Measurements from ENCODE around the gene SRPK1. TPM values are rescaled to one million over a fixed set of nuclear protein-coding genes. Genes with fewer than 3 reads are reported as not detected.
A peak's percentile ranks its signal among the peaks of the same experiment; 100 is the strongest.

SRPK1 gene
- total and polyA plus RNA-seq, 2 of the 8 experiments (the other 6 are each of a cell fraction or from before 2014, with no cell fraction given) = 25.7 to 116 TPM

DNA sequence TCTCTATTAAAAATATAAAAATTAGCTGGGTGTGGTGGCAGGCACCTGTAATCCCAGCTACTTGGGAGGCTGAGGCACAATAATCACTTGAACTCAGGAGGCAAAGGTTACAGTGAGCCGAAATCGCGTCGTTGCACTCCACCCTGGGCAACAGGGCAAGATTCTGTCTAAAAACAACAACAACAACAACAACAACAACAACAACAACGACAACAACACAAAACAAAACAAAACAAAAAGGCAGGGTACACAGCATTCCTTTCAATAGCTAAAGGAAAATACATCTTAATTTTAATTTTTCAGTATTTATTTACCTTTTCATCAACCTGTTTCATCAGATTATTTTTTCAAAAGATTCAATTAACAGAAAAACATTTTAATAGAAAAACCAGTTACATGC lies 28.4 kb downstream of the SRPK1 start:
- no peak overlapping the region for H2BK20ac ChIP-seq (ENCODE audit: low read length)
- no peak overlapping the region for H4K8ac ChIP-seq (ENCODE audit: extremely low read depth, insufficient read depth, low read length)
- H3K27ac ChIP-seq (ENCODE audit: low read depth, low read length) = no peak overlapping the region
- WGBS, 2 experiments (ENCODE audit: extremely low coverage in 1 of 2, insufficient coverage in 1 of 2, insufficient read length in 1 of 2, insufficient replicate concordance in 2 of 2, low coverage in 1 of 2, low lambda C conversion rate in 2 of 2, missing lambda C conversion rate in 1 of 2) = 84% methylated on average over 5 of the region's 5 CpGs; no CpG with 5 or more reads in 1 of the 2 experiments
- H3K4ac ChIP-seq (replicated peaks; ENCODE audit: insufficient read length, low read depth, low read length) = no peak overlapping the region
- H4K20me1 ChIP-seq (replicated peaks in 1 of 2; ENCODE audit: control insufficient read depth in 1 of 2, insufficient read depth in 2 of 2, low read length in 2 of 2) = peaks cover 7 to 8% of the 10 kb centered on the region in 2 experiments
- no peak overlapping the region for H2AFZ ChIP-seq (ENCODE audit: low read length)
- H4K91ac ChIP-seq (replicated peaks; ENCODE audit: insufficient read length, low read length) = no peak overlapping the region
- H3K9ac ChIP-seq (replicated peaks in 1 of 4; ENCODE audit: extremely low read depth in 1 of 4, low read depth in 3 of 4, low read length in 3 of 4) = no peak overlapping the region
- H2BK120ac ChIP-seq (replicated peaks; ENCODE audit: low read depth, low read length) = no peak overlapping the region
- peaks cover 2 to 20% (median 13%) of the 10 kb centered on the region in 4 experiments; a peak in 4 of 8 replicates for H3K36me3 ChIP-seq (ENCODE audit: control insufficient read depth in 2 of 4, insufficient read depth in 4 of 4, low read length in 3 of 4)
- CTCF ChIA-PET (ENCODE audit: partially characterized antibody) = interaction anchor here (0.7 to 1.0 kb wide), 2 partner anchors 13 to 63 kb away, joined by 3 read pairs; no protein-coding TSS in a partner anchor
- H2BK12ac ChIP-seq (ENCODE audit: low read depth, low read length) = no peak overlapping the region
- no peak overlapping the region for H3K14ac ChIP-seq (ENCODE audit: insufficient read length)
- no peak overlapping the region for H2BK15ac ChIP-seq (ENCODE audit: low read length)
- H3K18ac ChIP-seq (ENCODE audit: extremely low read depth, low read length) = no peak overlapping the region
- POLR2A ChIA-PET (ENCODE audit: partially characterized antibody) = interaction anchor here (1.1 to 1.2 kb wide), 2 partner anchors 20 to 24 kb away, joined by 3 to 4 read pairs; no protein-coding TSS in a partner anchor
- no peak overlapping the region for H2BK5ac ChIP-seq (ENCODE audit: low read depth, low read length)
- no peak overlapping the region for H3K56ac ChIP-seq (replicated peaks; ENCODE audit: insufficient read length, low read depth, low read length)
- no peaks in the 10 kb centered on the region for H3K9me3 ChIP-seq (ENCODE audit: insufficient read depth in 2 of 2, low read depth in 1 of 2, low read length in 1 of 2)
- peaks cover 0 to 6% (median 3%) of the 10 kb centered on the region in 4 experiments; a peak in 2 of 7 replicates for H3K4me1 ChIP-seq (replicated peaks in 1 of 4; ENCODE audit: control insufficient read depth in 3 of 4, insufficient read depth in 4 of 4, low read length in 3 of 4)
- no peak overlapping the region for H3K4me2 ChIP-seq (ENCODE audit: insufficient read depth in 1 of 2, low read depth in 2 of 2, low read length in 2 of 2)
- peaks cover 3 to 60% of the 10 kb centered on the region in 2 experiments; a peak in 2 of 4 replicates for H3K79me2 ChIP-seq (ENCODE audit: control insufficient read depth in 1 of 2, insufficient read depth in 2 of 2, low read length in 2 of 2)
- H3K23me2 ChIP-seq (ENCODE audit: low read depth, low read length) = no peaks in the 10 kb centered on the region; the same call in 1 of the 2 replicates
- H2AK5ac ChIP-seq (ENCODE audit: low read depth, low read length) = no peak overlapping the region
- FAIRE-seq = peak; percentile 96
- H3K27me3 ChIP-seq (replicated peaks in 1 of 4; ENCODE audit: control insufficient read depth in 3 of 4, extremely low read depth in 1 of 4, insufficient read depth in 3 of 4, low read length in 3 of 4) = no peaks in the 10 kb centered on the region
- H3K23ac ChIP-seq (ENCODE audit: insufficient read length) = no peak overlapping the region
- H4K5ac ChIP-seq (ENCODE audit: insufficient read length, low read depth, low read length) = no peak overlapping the region
- DNase-seq (ENCODE audit: low read depth in 1 of 2, low spot score in 2 of 2) = no peak
- no peaks in the 10 kb centered on the region; the same call in 1 of the 2 replicates for H3K79me1 ChIP-seq (ENCODE audit: low read depth, low read length)
- H3K4me3 ChIP-seq (ENCODE audit: extremely low read depth in 1 of 4, insufficient read depth in 2 of 4, low read depth in 3 of 4, low read length in 4 of 4) = no peak overlapping the region
- TF ChIP-seq TAF1 (IDR thresholded peaks at IDR 0.05; ENCODE audit: low read depth, low read length) (no peak), ASH2L (IDR thresholded peaks at IDR 0.05; ENCODE audit: low read length) (no peak), TBP (IDR thresholded peaks at IDR 0.05; ENCODE audit: low read depth, low read length) (no peak), SIN3A (conservative IDR thresholded peaks at IDR 0.05 in 1 of 2, IDR thresholded peaks at IDR 0.05 in 1 of 2; ENCODE audit: low read depth in 1 of 2, low read length in 2 of 2) (no peak), POU5F1 (IDR thresholded peaks at IDR 0.05; ENCODE audit: low read depth, low read length) (no peak), SUZ12 (IDR thresholded peaks at IDR 0.05; ENCODE audit: low read length) (no peak), JUND (IDR thresholded peaks at IDR 0.05; ENCODE audit: low read length) (no peak), ATF2 (IDR thresholded peaks at IDR 0.05; ENCODE audit: low read length) (no peak), EZH2 (IDR thresholded peaks at IDR 0.05; ENCODE audit: low read depth, low read length, severe bottlenecking) (no peak), BACH1 (IDR thresholded peaks at IDR 0.05; ENCODE audit: low read length) (no peak), ZNF274 (IDR thresholded peaks at IDR 0.05; ENCODE audit: borderline replicate concordance, extremely low read depth, low read length) (no peak), BCL11A (IDR thresholded peaks at IDR 0.05; ENCODE audit: low read depth in 2 of 2, low read length in 2 of 2) (no peak), POLR2AphosphoS5 (IDR thresholded peaks at IDR 0.05; ENCODE audit: low read depth, low read length) (no peak)
